GM13976 (cell line): ENCODE results near the gene GRIK2.

ENCODE experiments used
- DNase-seq: peaks from one replicate; pipeline ENCODE4 v3.0.0; 2012; ENCODE audit warnings: low spot score
- CTCF ChIP-seq: IDR thresholded peaks from 2 replicates; pipeline ENCODE4 v1.5.1; 2012; ENCODE audit warnings: borderline replicate concordance, mild to moderate bottlenecking; ENCODE audit not compliant: insufficient read depth; ENCODE audit errors: extremely low read depth, missing control alignments, control extremely low read depth
- in situ Hi-C: fragments of 300-500 bp; cut with MboI; formaldehyde crosslinking; loops from one replicate; pipeline ENCODE4 v1.12.0; 2022; ENCODE audit warnings: low sequenced_read_pairs, mixed read lengths, inconsistent platforms; ENCODE audit not compliant: unreplicated experiment

GRIK2 gene

GRCh38 chr6:101907356-101908217 is 514.1 kb downstream of the GRIK2 start:
- TF ChIP-seq CTCF, result no peak
- in situ Hi-C loops, result no loop called here
- DNase-seq, result no peak

GRCh38 chr6:101909366-101909765 is 515.9 kb downstream of the GRIK2 start:
- no peak for DNase-seq
- in situ Hi-C loops, result no loop called here
- no peak for TF ChIP-seq CTCF

GRCh38 chr6:101912311-101912710 is 518.8 kb downstream of the GRIK2 start:
- no peak for DNase-seq
- in situ Hi-C loops, result no loop called here
- TF ChIP-seq CTCF, result no peak

GRCh38 chr6:101918471-101918870 is 525.0 kb downstream of the GRIK2 start:
- DNase-seq, result no peak
- in situ Hi-C loops, result no loop called here
- no peak for TF ChIP-seq CTCF

- in situ Hi-C loops, result no loop called here
- DNase-seq, result no peak
- TF ChIP-seq CTCF, result no peak
Measured at GRCh38 chr6:101921829-101922450, 528.4 kb downstream of the GRIK2 start.

GRCh38 chr6:101926149-101926925 is 532.8 kb downstream of the GRIK2 start:
- no peak for TF ChIP-seq CTCF
- in situ Hi-C loops, result no loop called here
- DNase-seq, result no peak
